GM18517 (cell line): ENCODE measurements around the gene DIP2C.

Source experiments
- ATAC-seq: cut with Tn5 transposase; IDR thresholded peaks from one replicate; pipeline ENCODE4 v1.9.1; 2021; ENCODE audit warnings: mild to moderate bottlenecking, moderate library complexity; ENCODE audit not compliant: unreplicated experiment

The DIP2C gene

GRCh38 chr10:228366-228765 is 461.1 kb downstream of the DIP2C start:
- ATAC-seq = no peak

DNA sequence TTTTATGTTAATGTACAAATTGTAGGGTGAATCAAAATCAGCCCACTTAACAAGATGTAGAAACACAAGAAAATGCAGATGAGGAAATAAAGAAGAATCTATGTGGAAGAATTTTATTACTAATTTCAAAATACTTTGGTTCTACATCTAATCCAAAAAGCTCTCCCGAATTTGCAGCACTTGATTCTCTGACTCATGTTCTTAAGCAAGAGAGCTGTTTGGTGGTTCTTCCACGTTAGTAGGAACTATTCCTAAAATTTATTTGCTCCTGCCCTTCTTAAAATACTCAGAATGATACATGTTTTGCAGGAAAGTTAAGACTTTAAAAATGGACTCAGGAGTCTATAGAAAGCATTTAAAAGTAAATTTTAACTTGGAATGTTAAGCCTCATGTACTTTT is 462.5 kb downstream of the DIP2C start:
- ATAC-seq = no peak

GRCh38 chr10:226018-226417 is 463.4 kb downstream of the DIP2C start:
- ATAC-seq = no peak

DNA sequence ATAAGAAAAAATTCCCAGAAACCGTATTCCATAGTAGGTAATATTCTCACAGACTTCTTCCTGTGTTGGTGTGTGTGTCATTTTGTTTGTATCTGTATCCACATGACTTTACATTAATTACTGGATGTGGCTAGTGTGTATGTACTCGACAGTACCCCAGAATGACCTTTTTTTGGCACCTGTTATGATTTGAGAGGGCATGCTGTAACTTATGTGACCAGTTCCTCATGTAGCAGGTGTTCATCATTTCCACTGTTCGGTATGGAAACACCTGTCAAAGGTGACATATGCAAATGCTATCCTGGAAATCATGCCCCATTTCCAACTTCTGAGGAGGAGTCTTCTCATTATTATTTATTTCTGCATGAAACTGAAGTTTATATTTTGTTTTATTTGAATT is 464.9 kb downstream of the DIP2C start:
- ATAC-seq = no peak
